ENCODE data around the gene GALNT13. TPM values are rescaled to one million over a fixed set of nuclear protein-coding genes. Genes with fewer than 3 reads are reported as not detected.

GALNT13 gene
- total RNA-seq, 1 donor from 2014 or later: 0.13 TPM

DNA sequence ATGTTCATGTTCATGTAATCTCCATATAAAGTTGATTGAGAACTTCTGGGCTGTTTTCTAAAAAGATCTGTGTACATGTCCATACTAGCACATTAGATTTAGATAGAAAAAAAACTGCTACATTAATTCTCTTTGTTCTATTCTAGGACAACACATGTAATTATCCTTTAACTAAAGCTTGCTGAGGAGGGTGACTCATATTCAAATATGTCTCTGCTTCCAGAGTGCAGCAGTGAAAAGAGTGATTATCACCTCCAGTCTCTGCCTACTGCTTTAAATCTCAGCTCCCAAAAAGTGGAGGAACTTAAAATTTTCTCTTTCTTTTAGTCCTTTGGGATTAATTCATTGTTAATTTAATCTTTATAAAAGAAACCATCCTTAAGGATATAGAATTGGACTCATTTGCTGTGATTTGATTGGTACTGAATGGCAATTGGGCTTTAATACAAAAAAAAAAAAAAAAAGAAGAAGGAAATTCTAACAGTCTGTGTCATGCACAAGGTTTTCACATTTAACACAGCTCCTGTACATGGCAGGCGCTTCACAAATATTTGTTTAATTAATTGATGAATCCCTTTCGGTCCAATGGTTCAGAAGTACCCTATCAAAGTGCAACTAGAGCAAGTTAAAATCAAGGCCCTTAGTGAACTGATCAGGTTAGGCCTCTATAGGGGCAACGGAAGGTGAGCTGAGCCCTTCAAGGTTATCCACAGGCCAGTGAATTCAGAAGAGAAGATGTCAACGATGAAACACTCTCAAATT lies 612.8 kb downstream of the GALNT13 start:
- no peaks in the 10 kb centered on the region for H3K36me3 Mint-ChIP-seq (ENCODE audit: unreplicated experiment)
- no peak overlapping the region for H3K4me3 Mint-ChIP-seq (ENCODE audit: unreplicated experiment)
- H3K4me1 Mint-ChIP-seq (ENCODE audit: unreplicated experiment): no peaks in the 10 kb centered on the region
- H3K9me3 Mint-ChIP-seq (ENCODE audit: unreplicated experiment): no peaks in the 10 kb centered on the region
- TF ChIP-seq, protein P1, sequence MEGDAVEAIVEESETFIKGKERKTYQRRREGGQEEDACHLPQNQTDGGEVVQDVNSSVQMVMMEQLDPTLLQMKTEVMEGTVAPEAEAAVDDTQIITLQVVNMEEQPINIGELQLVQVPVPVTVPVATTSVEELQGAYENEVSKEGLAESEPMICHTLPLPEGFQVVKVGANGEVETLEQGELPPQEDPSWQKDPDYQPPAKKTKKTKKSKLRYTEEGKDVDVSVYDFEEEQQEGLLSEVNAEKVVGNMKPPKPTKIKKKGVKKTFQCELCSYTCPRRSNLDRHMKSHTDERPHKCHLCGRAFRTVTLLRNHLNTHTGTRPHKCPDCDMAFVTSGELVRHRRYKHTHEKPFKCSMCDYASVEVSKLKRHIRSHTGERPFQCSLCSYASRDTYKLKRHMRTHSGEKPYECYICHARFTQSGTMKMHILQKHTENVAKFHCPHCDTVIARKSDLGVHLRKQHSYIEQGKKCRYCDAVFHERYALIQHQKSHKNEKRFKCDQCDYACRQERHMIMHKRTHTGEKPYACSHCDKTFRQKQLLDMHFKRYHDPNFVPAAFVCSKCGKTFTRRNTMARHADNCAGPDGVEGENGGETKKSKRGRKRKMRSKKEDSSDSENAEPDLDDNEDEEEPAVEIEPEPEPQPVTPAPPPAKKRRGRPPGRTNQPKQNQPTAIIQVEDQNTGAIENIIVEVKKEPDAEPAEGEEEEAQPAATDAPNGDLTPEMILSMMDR (IDR thresholded peaks at IDR 0.05): no peak
- H3K27me3 Mint-ChIP-seq (ENCODE audit: unreplicated experiment): peaks cover 3% of the 10 kb centered on the region
- no peak overlapping the region for H3K27ac Mint-ChIP-seq (ENCODE audit: unreplicated experiment)
- DNase-seq (ENCODE audit: extremely low spot score, unreplicated experiment): no peak

DNA sequence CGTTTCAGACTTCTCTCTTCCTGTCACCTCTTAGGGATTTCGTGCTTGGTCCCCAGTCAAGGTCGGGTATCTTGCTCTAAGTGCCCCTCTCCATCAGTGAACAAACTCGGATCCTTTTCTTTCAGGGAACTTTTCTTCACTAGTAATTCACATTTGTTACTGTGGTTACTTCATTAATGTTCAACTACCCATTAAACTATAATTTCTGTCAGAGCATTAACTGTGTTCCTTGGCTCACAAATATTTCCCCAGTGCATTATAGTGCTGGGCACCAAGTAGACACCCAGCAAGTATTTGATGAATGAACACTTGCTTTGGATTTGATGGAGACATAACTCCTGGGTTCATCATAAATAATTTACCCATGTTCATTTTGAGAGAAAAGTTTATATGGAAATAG lies 617.1 kb downstream of the GALNT13 start:
- no peak overlapping the region for H3K4me3 Mint-ChIP-seq (ENCODE audit: unreplicated experiment)
- no peak for DNase-seq (ENCODE audit: extremely low spot score, unreplicated experiment)
- H3K4me1 Mint-ChIP-seq (ENCODE audit: unreplicated experiment): no peaks in the 10 kb centered on the region
- no peaks in the 10 kb centered on the region for H3K9me3 Mint-ChIP-seq (ENCODE audit: unreplicated experiment)
- TF ChIP-seq, protein P1 (IDR thresholded peaks at IDR 0.05): no peak
- H3K36me3 Mint-ChIP-seq (ENCODE audit: unreplicated experiment): no peaks in the 10 kb centered on the region
- peaks cover 2% of the 10 kb centered on the region for H3K27me3 Mint-ChIP-seq (ENCODE audit: unreplicated experiment)
- H3K27ac Mint-ChIP-seq (ENCODE audit: unreplicated experiment): no peak overlapping the region

DNA sequence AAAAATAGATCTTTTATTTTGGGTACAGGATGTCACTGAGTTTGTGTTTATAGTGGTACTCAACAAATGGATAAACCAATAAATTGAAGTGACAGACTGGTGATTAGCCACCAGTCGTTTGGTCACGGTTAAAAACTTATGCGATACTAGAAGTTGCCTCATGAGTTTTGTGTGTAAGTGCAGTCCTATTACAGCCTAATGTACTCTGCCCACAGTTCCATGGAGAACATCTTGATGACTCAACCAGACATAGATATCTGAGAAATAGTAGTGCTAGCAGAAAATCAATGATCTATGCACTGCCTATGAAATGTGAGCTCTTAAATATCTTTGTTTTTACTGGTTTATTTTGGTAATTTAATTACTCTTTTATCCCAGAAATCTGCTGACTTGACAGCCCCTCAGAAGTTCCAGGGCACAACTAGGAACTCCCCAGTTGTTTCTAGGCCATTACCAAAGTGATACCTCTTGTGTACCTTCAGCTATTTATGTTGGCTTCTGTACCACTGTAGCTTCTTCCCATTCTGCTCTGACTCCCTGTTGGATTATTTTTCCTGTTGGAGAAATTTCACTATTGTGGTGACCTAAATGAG lies 617.6 kb downstream of the GALNT13 start:
- H3K9me3 Mint-ChIP-seq (ENCODE audit: unreplicated experiment): no peaks in the 10 kb centered on the region
- no peak overlapping the region for H3K4me3 Mint-ChIP-seq (ENCODE audit: unreplicated experiment)
- H3K27me3 Mint-ChIP-seq (ENCODE audit: unreplicated experiment): peaks cover 2% of the 10 kb centered on the region
- H3K36me3 Mint-ChIP-seq (ENCODE audit: unreplicated experiment): no peaks in the 10 kb centered on the region
- DNase-seq (ENCODE audit: extremely low spot score, unreplicated experiment): no peak
- TF ChIP-seq, protein P1 (IDR thresholded peaks at IDR 0.05): no peak
- H3K4me1 Mint-ChIP-seq (ENCODE audit: unreplicated experiment): no peaks in the 10 kb centered on the region
- H3K27ac Mint-ChIP-seq (ENCODE audit: unreplicated experiment): no peak overlapping the region

DNA sequence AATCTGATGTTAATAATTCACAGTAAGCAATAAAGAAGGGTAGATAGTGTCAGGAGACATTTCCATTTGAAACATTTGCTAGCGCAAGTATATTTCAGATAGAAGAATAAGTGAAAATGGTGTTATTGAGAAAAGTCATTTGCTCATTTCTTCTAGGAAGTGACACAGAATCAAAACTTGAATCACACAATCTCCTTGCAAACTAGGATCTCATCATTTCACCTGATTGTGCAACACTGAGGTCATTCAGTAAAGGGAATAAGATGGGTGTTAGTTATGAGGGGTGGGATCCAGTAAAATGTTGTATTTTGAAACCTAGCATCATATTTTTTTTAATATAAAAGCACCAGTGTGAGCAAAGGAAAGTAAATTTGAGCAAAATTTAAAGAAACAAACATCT lies 618.8 kb downstream of the GALNT13 start:
- H3K9me3 Mint-ChIP-seq (ENCODE audit: unreplicated experiment): no peaks in the 10 kb centered on the region
- no peaks in the 10 kb centered on the region for H3K4me1 Mint-ChIP-seq (ENCODE audit: unreplicated experiment)
- no peak overlapping the region for H3K4me3 Mint-ChIP-seq (ENCODE audit: unreplicated experiment)
- TF ChIP-seq, protein P1 (IDR thresholded peaks at IDR 0.05): no peak
- no peaks in the 10 kb centered on the region for H3K36me3 Mint-ChIP-seq (ENCODE audit: unreplicated experiment)
- H3K27me3 Mint-ChIP-seq (ENCODE audit: unreplicated experiment): peaks cover 2% of the 10 kb centered on the region
- no peak overlapping the region for H3K27ac Mint-ChIP-seq (ENCODE audit: unreplicated experiment)
- DNase-seq (ENCODE audit: extremely low spot score, unreplicated experiment): no peak

DNA sequence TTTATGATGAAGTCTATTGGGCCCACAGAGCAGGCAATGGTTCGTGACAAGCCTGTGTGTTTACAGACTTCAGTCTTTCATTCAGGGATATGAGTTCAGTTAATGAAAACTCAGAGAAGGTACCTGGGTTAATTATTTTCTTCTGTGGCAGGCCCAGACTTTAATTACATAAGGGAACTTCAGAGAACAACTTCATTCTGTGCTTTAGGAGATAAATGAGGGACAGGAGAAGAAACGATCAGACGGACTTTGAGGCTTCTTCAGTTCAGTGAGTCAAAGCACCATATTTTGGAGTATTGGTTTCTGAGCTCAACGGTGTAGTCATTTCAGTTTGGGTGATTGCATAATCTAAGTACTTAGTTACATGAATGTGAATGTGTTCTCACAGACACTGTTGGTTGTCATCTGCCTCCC lies 623.7 kb downstream of the GALNT13 start:
- H3K4me3 Mint-ChIP-seq (ENCODE audit: unreplicated experiment): no peak overlapping the region
- TF ChIP-seq, protein P1 (IDR thresholded peaks at IDR 0.05): no peak
- H3K27ac Mint-ChIP-seq (ENCODE audit: unreplicated experiment): no peak overlapping the region
- peaks cover 4% of the 10 kb centered on the region for H3K9me3 Mint-ChIP-seq (ENCODE audit: unreplicated experiment)
- no peaks in the 10 kb centered on the region for H3K4me1 Mint-ChIP-seq (ENCODE audit: unreplicated experiment)
- H3K27me3 Mint-ChIP-seq (ENCODE audit: unreplicated experiment): no peaks in the 10 kb centered on the region
- DNase-seq (ENCODE audit: extremely low spot score, unreplicated experiment): no peak
- no peaks in the 10 kb centered on the region for H3K36me3 Mint-ChIP-seq (ENCODE audit: unreplicated experiment)
